B cell (primary cell): ENCODE data around the gene ZACN. TPM values are rescaled to one million over a fixed set of nuclear protein-coding genes. Genes with fewer than 3 reads are reported as not detected.

ENCODE experiments used
- ATAC-seq: fragments of 200-7000 bp; cut with Tn5 transposase; one replicate; pipeline ENCODE4 v1.10.0; 2021; ENCODE audit warnings: low read depth, mild to moderate bottlenecking, moderate number of reproducible peaks, moderate library complexity
- CTCF ChIA-PET: fragments of 350-600 bp; sonication (Branson Sonifier 250); formaldehyde crosslinking; loops from one replicate; lab custom pipeline; 2021; ENCODE audit warnings: antibody characterized with exemption, inconsistent platforms; lab: Charles Lee
- POLR2A ChIA-PET: fragments of 350-600 bp; sonication (Branson Sonifier 250); formaldehyde crosslinking; loops from one replicate; lab custom pipeline; 2021; ENCODE audit warnings: antibody characterized with exemption; lab: Charles Lee
- DNase-seq: peaks from one replicate; pipeline ENCODE4 v3.0.0; 2013
- H2AFZ ChIP-seq: 2 replicates; pipeline ENCODE4 v1.6.1; 2012; ENCODE audit warnings: mild to moderate bottlenecking, low read depth, low read length; ENCODE audit not compliant: insufficient read depth, poor library complexity, severe bottlenecking
- H3K27ac ChIP-seq, 2 donors: 1 replicate in 1 of 2; 2 replicates in 1 of 2; pipeline ENCODE4 v1.5.1; 2012 to 2013; ENCODE audit warnings: low read length in 2 of 2, mild to moderate bottlenecking in 2 of 2, moderate library complexity in 1 of 2
- H3K27me3 ChIP-seq, 4 experiments: fragments of 200-600 bp in 1 of 4; sonication (generic) in 1 of 4; replicated peaks in 1 of 4; 1 replicate in 2 of 4; 2 replicates in 2 of 4; pipeline versions ENCODE4 v1.6.1 to v1.7.0; 2013 to 2016; ENCODE audit warnings: low read length in 3 of 4, mild to moderate bottlenecking in 2 of 4, mixed read lengths in 1 of 4, moderate library complexity in 1 of 4; ENCODE audit not compliant: insufficient read depth in 4 of 4, control insufficient read depth in 3 of 4; ENCODE audit errors: control extremely low read depth in 1 of 4
- H3K36me3 ChIP-seq, 2 experiments: replicated peaks in 1 of 2; 1 replicate in 1 of 2; 2 replicates in 1 of 2; pipeline versions ENCODE4 v1.6.1 to v1.7.1; 2013; ENCODE audit warnings: low read length in 1 of 2; ENCODE audit not compliant: insufficient read depth in 2 of 2, control insufficient read depth in 1 of 2; ENCODE audit errors: control extremely low read depth in 1 of 2, extremely low read depth in 1 of 2
- H3K4me1 ChIP-seq, 2 donors: fragments of 200-600 bp in 1 of 2; sonication (generic) in 1 of 2; 1 replicate in 1 of 2; 2 replicates in 1 of 2; pipeline versions ENCODE4 v1.5.1 to v1.6.1; 2013 to 2017; ENCODE audit warnings: low read length in 2 of 2; ENCODE audit not compliant: control insufficient read depth in 2 of 2, insufficient read depth in 2 of 2
- H3K4me2 ChIP-seq: replicated peaks from 2 replicates; pipeline ENCODE3; 2012; ENCODE audit warnings: mild to moderate bottlenecking, low read depth, low read length; ENCODE audit not compliant: poor library complexity, severe bottlenecking
- H3K4me3 ChIP-seq, 5 experiments: fragments of 200-600 bp in 1 of 5; sonication (generic) in 1 of 5; 1 replicate in 3 of 5; 2 replicates in 2 of 5; pipeline versions ENCODE4 v1.5.1 to v1.7.0; 2011 to 2016; ENCODE audit warnings: low read length in 4 of 5, mild to moderate bottlenecking in 4 of 5, low read depth in 2 of 5, control low read depth in 1 of 5, moderate library complexity in 1 of 5; ENCODE audit not compliant: insufficient read depth in 1 of 5; ENCODE audit errors: control extremely low read depth in 1 of 5, extremely low read depth in 1 of 5
- H3K79me2 ChIP-seq: fragments of 200-600 bp; sonication (generic); one replicate; pipeline ENCODE4 v1.6.0; 2016; ENCODE audit warnings: low read length; ENCODE audit not compliant: control insufficient read depth, insufficient read depth
- H3K9ac ChIP-seq: fragments of 200-600 bp; sonication (generic); 2 replicates; pipeline ENCODE4 v1.6.1; 2017; ENCODE audit warnings: mild to moderate bottlenecking, low read length, moderate library complexity
- H3K9me3 ChIP-seq, 3 donors: one replicate each; pipeline versions ENCODE4 v1.6.1 to v1.7.1; 2013; ENCODE audit warnings: low read length in 2 of 3; ENCODE audit not compliant: control insufficient read depth in 2 of 3, insufficient read depth in 1 of 3; ENCODE audit errors: control extremely low read depth in 1 of 3
- H4K20me1 ChIP-seq: 2 replicates; pipeline ENCODE4 v1.6.0; 2012; ENCODE audit warnings: mild to moderate bottlenecking, low read length; ENCODE audit not compliant: insufficient read depth, control insufficient read depth, poor library complexity, severe bottlenecking
- H3K27ac Mint-ChIP-seq: one replicate; pipeline ENCODE4 v1.8.0; 2021; ENCODE audit warnings: mixed read lengths
- H3K27me3 Mint-ChIP-seq: one replicate; pipeline ENCODE4 v1.8.0; 2021; ENCODE audit warnings: mixed read lengths
- H3K4me1 Mint-ChIP-seq: one replicate; pipeline ENCODE4 v1.8.0; 2021; ENCODE audit warnings: mixed read lengths
- H3K4me3 Mint-ChIP-seq: one replicate; pipeline ENCODE4 v1.8.0; 2021; ENCODE audit warnings: mixed read lengths
- H3K9me3 Mint-ChIP-seq: one replicate; pipeline ENCODE4 v1.8.0; 2022; ENCODE audit warnings: mixed read lengths; ENCODE audit not compliant: insufficient read depth
- CTCF ChIP-seq: fragments of 200-600 bp; IDR thresholded peaks from one replicate; pipeline ENCODE4 v1.8.0; 2022; ENCODE audit warnings: antibody characterized with exemption, mild to moderate bottlenecking
- EZH2 ChIP-seq: IDR thresholded peaks from 2 replicates; pipeline ENCODE4 v1.6.1; 2012; ENCODE audit warnings: borderline replicate concordance, low read depth, mild to moderate bottlenecking, moderate library complexity, low read length; ENCODE audit not compliant: insufficient read depth, poor library complexity, severe bottlenecking
- WGBS: methylation state at CpG from one replicate; pipeline ENCODE4 v1.1.5; 2013; ENCODE audit warnings: missing lambda C conversion rate; ENCODE audit not compliant: insufficient coverage; 5-methylcytosine and 5-hydroxymethylcytosine counted together
- intact Hi-C: fragments of 100-400 bp; cut with micrococcal nuclease; formaldehyde crosslinking; loops from one replicate; pipeline ENCODE4 v1.10.0; 2022
- polyA plus RNA-seq: library from polyadenylated mRNA; depleted of rRNA; stranded (reverse); fragments of >200 nt; gene quantifications from 2 replicates; pipeline ENCODE4 v1.2.3, GENCODE V29; 2012
- total RNA-seq, 2 donors: library from RNA; stranded (reverse); fragments of 120-200 nt in 1 of 2; gene quantifications; 1 replicate in 1 of 2; 2 replicates in 1 of 2; pipeline versions ENCODE4 v1.2.3 to v1.2.4, GENCODE V29; 2013 to 2022

ZACN gene
- total and polyA plus RNA-seq, 2 donors (not counting 1 experiment from before 2014, with no cell fraction given) = 0.37 to 0.45 TPM

- ChIA-PET CTCF (interaction anchor here (0.7 to 0.9 kb wide), 2 partner anchors 26 to 319 kb away, joined by 3 read pairs; no protein-coding TSS in a partner anchor), POLR2A (interaction anchor here (0.7 kb wide), 1 partner anchor 13 kb away, joined by 4 read pairs; no protein-coding TSS in a partner anchor)
- no peak overlapping the region for H3K27ac Mint-ChIP-seq
- intact Hi-C loops = no loop called here
- 92% methylated on average over 20 of the region's 20 CpGs for WGBS
- H3K27ac ChIP-seq = no peak overlapping the region
- H3K36me3 ChIP-seq = peaks cover 2 to 85% of the 10 kb centered on the region in 2 experiments
- H3K4me2 ChIP-seq = no peak overlapping the region
- no peaks in the 10 kb centered on the region for H3K4me1 ChIP-seq
- no peak for TF ChIP-seq EZH2
- TF ChIP-seq CTCF = no peak
- H2AFZ ChIP-seq = no peak overlapping the region
- peaks cover 23% of the 10 kb centered on the region for H3K79me2 ChIP-seq
- no peak overlapping the region for H3K9ac ChIP-seq
- no peaks in the 10 kb centered on the region for H3K4me1 Mint-ChIP-seq
- no peak overlapping the region for H3K4me3 ChIP-seq
- peaks cover 0 to 3% (median 0%) of the 10 kb centered on the region in 3 donors for H3K9me3 ChIP-seq
- H3K9me3 Mint-ChIP-seq = no peaks in the 10 kb centered on the region
- H3K27me3 ChIP-seq = no peaks in the 10 kb centered on the region
- peaks cover 21% of the 10 kb centered on the region for H4K20me1 ChIP-seq
- ATAC-seq (no peak), DNase-seq (no peak)
- H3K4me3 Mint-ChIP-seq = no peak overlapping the region
- no peaks in the 10 kb centered on the region for H3K27me3 Mint-ChIP-seq
These were observed 13.8 kb downstream of the ZACN start for GRCh38 chr17:76092526-76093413.

GRCh38 chr17:76094046-76094445, 15.1 kb downstream of the ZACN start:
- ATAC-seq = no peak
- H3K4me1 ChIP-seq = no peaks in the 10 kb centered on the region
- H3K27me3 ChIP-seq = no peaks in the 10 kb centered on the region
- no peak for DNase-seq
- H3K9ac ChIP-seq = no peak overlapping the region
- Mint-ChIP-seq H3K9me3 (no peaks in the 10 kb centered on the region), H3K4me3 (no peak overlapping the region), H3K27me3 (no peaks in the 10 kb centered on the region), H3K27ac (no peak overlapping the region), H3K4me1 (no peaks in the 10 kb centered on the region)
- 95% methylated on average over 7 of the region's 11 CpGs for WGBS
- peaks cover 21% of the 10 kb centered on the region for H4K20me1 ChIP-seq
- H3K36me3 ChIP-seq = peaks cover 2 to 79% of the 10 kb centered on the region in 2 experiments
- TF ChIP-seq EZH2 = no peak
- peaks cover 23% of the 10 kb centered on the region for H3K79me2 ChIP-seq
- H3K4me2 ChIP-seq = no peak overlapping the region
- H3K27ac ChIP-seq = no peak overlapping the region
- no peak overlapping the region for H3K4me3 ChIP-seq
- H3K9me3 ChIP-seq = peaks cover 0 to 3% (median 0%) of the 10 kb centered on the region in 3 donors
- ChIA-PET POLR2A (no interaction called here), CTCF (interaction anchor here (1.5 kb wide), 1 partner anchor 186 kb away, joined by 7 read pairs; no protein-coding TSS in a partner anchor)
- no peak overlapping the region for H2AFZ ChIP-seq
- intact Hi-C loops = no loop called here
